Activated T-helper 1 cell treated with anti-CD3 and anti-CD28 coated beads, Interleukin-2, amount 50 U/mL, for 16 hours (primary cell): ENCODE data around the gene CASP14.
"Not testable (repeated sequence)": the region's sequence is repeated elsewhere in the genome, so short reads cannot be mapped to it uniquely, and the experiment has no call there.

Source experiments
- DNase-seq, 2 donors: peaks; one replicate each; pipeline ENCODE4 v3.0.0-alpha.2; 2020; ENCODE audit warnings: low read depth in 1 of 2, low spot score in 1 of 2

CASP14 gene

DNA sequence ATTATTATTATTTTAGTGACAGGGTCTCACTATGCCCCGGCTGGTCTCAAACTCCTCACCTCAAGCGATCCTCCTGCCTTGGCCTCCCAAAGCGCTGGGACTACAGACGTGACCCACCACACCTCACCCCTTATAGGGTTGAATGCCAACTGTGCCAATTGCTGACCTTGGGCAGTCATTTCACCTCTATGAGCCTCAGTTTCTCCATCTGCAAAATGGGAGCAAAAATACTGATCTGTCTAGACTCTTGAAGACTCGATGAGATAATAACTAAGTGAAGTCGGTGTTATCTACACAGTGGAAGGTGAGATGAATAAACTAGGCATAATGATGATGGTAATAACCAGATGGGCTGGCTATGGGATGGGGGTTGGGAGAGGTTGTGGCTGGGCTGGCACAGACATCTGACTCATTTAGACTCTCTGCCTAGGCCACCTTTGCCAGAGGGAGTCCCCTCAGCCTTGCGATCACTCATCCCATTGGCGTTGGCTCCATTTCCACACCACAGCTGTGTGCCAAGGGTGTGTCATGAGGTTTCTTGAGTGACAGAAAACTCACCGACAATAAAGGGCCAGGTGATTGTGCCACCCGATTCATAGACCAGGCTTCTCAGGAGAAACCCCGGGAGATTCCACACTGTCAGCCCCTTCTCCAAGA, at the start of gene CASP14:
Gene CASP14, plus strand, starts transcription at position 596 of the 657 bp plus-strand sequence. CDS start 2,772 bp downstream, outside the sequence.
- DNase-seq: no peak

- no peak for DNase-seq
These were observed 41.0 kb upstream of the CASP14 start for GRCh38 chr19:15008308-15008707.

DNA sequence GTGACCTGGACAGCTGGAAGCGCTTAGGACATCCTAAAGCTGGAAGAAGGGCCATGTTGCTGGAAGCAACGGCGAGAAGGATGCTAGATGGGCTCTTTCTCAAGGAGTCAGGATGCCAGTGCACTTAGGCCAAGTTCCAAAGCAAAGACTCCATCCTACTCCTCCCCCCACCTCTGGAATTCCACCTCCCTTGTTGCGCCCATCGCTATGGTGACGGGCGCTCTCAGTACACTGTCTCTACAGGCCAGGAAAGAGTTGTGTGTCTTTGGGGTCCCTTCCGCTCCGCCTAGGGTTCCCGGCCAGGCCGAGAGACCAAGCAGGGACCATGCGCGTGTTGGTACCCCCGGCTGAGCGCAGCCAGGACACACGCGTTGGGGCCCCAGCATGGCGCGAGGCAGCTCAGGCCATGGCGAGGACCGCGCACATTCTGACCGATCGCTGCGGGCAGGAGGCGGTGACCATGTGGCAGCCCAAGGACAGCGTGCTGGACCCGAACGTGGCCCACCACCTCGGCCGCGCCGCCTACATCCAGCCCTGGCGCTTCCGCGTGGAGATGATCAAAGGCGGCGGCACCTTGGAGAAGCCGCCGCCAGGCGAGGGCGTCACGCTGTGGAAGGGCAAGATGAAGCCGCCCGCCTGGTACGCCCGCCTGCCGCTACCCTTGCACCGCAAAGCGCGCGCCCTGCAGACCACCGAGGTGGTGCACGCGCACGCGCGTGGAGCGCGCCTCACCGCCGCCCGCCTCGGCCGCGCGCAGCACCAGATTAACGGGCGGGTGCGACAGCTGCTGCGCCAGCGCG, 38.6 kb upstream of the CASP14 start:
- DNase-seq: no peak

DNA sequence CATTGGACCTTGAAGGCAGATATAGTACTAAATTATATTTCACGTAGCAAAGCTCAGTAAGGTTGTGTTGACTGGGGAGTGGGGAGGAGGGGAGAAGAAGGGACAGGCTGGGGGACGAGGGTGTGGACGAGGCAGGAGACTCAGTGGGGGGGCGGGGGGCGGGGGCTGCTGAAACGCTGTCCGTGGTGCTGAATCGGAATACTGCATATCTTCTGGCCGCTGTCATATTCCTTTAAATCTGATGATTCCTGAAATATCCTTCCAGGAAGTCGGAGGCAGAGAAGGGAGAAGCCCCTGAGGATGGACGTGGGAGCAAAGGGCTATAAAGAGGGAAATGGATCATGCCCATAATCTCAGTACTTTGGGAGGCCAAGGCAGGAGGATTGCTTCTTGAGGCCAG, 34.7 kb upstream of the CASP14 start:
- DNase-seq: no peak

DNA sequence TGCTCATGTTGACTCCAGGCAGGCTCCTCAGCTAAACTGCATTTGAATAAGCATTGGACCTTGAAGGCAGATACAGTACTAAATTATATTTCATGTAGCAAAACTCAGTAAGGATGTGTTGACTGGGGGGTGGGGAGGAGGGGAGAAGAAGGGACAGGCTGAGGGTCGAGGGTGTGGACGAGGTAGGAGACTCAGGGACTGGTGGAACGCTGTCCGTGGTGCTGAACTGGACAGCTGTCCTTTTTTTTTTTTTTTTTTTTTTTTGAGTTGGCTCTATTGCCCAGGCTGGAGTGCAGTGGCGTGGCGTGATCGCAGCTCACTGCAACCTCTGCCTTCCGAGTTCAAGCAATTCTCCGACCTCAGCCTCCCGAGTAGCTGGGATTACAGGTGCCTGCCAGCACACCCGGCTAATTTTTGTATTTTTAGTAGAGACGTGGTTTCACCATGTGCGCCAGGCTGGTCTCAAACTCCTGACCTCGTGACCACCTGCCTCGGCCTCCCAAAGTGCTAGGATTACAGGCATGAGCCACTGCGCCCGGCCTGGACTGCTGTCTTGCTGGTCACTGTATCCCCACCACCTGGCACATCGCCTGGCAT, 33.2 kb upstream of the CASP14 start:
- DNase-seq: no peak

- not testable (repeated sequence) for DNase-seq
These were observed 30.4 kb upstream of the CASP14 start for GRCh38 chr19:15018836-15019235.

- DNase-seq: no peak
These were observed 27.8 kb upstream of the CASP14 start for GRCh38 chr19:15021286-15022007.

GRCh38 chr19:15022752-15023151, 26.5 kb upstream of the CASP14 start:
- DNase-seq: no peak

- no peak for DNase-seq
These were observed 24.1 kb upstream of the CASP14 start for GRCh38 chr19:15025217-15025616.

DNA sequence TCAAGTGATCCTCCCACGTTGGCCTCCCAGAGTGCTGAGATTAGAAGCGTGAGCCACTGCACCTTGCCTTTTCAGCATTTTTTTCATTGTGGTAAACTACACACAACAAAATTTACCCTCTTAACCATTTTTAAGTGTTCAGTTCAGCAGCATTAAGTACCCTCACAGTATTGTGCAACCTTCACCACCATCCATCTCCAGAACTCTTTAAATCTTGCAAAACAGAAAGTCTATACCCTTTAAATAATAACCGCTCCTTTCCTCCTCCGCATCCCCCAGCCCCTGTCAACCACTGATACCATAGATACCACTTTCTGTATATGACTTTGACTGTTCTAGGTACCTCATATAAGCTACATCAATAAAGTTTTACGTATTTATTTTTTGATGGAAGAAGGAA, 20.8 kb upstream of the CASP14 start:
- DNase-seq: no peak

DNA sequence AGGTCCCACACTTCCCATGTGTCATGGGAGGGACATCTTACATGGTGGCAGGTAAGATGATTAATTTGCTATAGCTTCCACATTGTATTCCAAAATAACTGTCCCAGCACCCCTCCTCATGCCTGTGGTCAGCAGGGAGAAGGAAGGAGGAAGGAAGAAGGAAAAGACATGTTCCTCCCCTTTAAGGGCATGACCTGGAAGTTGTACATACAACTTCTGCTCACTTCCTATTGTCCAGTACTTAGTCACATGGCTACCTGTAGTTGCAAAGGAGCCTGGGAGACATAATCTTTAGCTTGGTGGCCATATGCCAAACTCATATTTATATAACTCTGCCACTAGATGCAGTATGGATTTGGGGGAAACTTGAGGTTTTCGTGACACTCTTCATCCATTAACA, 17.6 kb upstream of the CASP14 start:
- no peak for DNase-seq

- DNase-seq: no peak
These were observed 13.4 kb upstream of the CASP14 start for GRCh38 chr19:15035795-15036311.

DNA sequence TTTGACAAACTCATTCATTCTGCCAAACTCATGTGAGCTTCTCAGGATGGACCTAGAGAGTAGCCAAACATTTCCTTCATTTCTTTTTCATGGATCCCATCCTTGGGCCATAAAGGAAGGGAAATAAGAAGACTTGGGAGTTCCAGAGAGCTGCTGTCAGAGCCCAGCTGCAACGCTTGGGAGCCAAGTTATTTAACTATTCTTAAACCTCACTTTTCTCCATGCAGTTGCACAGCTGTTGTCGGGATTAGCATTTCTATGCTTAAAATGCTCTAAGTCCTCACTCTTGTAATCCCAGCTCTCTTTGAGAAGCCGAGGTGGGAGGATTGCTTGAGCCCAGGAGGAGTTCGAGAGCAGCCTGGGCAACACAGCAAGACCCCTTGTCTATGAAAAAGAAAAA, 11.7 kb upstream of the CASP14 start:
- no peak for DNase-seq

DNA sequence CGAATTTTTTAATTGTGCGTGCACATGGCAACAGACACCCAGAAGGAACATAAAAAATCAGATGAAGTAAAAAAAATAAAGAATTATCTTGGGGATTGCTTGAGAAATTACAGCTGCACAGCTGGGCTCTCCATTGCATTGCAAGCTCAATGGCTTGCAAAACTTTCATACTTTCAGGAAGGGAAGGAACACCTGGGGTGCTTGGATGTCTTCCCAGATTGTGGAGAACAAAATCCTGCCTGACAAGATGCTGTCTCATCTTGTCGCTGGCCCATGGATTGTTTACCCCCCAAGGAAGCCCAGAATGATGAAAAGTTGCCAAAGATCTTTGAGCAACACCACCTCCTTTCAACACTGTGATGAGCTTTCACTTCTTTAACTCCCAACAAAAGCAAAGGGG, 11.0 kb upstream of the CASP14 start:
- no peak for DNase-seq

GRCh38 chr19:15042003-15042402, 7.3 kb upstream of the CASP14 start:
- no peak for DNase-seq

- DNase-seq: no peak
These were observed 6.5 kb upstream of the CASP14 start for GRCh38 chr19:15042826-15043225.

DNA sequence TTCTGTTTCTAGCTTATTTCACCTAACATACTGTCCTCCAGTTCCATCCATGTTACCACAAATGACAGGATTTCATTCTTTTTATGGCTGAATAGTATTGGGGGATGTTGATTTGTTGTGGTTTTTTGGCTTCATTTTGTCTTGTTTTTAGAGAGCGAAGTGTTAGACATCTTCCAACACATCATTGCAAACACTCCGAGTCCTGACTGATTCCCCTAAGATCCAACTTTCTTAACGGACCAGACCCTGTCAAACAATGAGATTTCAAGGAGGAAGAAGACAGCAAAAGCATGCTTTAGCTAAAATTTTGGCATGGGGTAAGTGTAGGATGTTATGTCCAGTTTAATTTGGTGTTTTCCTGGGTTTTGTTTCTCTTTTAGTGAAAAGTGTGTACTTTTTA, 3.8 kb upstream of the CASP14 start:
- DNase-seq: no peak

DNA sequence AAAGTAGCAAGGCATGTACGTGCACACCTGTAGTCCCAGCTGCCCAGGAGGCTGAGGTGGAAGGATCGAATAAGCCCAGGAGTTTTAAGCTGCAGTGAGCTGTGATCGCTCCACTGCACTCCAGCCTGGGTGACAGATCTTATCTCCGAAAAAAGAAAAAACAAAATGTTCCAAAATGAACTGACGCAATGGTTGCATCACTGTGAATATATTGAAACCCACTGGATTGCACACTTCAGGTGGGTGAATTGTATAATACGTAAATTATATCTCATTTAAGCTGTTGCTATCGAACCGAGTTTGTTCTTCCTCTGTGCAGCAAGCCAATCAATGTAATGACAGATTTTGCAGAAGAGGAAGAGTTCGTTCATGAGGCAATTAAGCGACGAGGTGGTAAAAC, 1.6 kb upstream of the CASP14 start:
- DNase-seq: no peak

DNA sequence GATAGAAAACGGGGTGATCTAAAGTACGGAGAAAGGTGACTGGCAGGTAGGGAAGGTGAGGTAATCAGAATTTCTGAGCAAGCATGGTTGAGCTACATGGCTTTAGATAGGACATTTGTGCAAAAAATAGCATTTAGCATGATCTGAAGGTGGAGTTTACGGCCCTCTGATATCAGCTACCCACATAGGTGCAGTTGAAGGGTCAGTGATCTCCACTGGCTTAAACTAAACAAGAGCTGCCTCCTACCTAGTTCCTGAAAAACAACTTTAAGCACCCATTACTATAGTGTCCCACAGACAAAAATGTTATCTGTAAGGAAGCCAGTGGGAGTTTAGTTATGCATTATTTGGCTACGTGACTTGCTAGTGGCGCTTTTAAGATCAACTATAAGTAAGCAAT, 1.2 kb upstream of the CASP14 start:
- DNase-seq: no peak

- DNase-seq: no peak
These were observed 1.4 kb downstream of the CASP14 start for GRCh38 chr19:15050639-15051038.

GRCh38 chr19:15062036-15062435, 12.8 kb downstream of the CASP14 start:
- DNase-seq: no peak
